Activated T-cell treated with anti-CD3 and anti-CD28 coated beads, Interleukin-2, amount 50 U/mL, for 1 hour (primary cell): Measurements from ENCODE around the gene SYNCRIP.
"Not testable (repeated sequence)": the region's sequence is repeated elsewhere in the genome, so short reads cannot be mapped to it uniquely, and the experiment has no call there.

Experiments used
- DNase-seq: peaks from one replicate; pipeline ENCODE4 v3.0.0-alpha.2; 2020

SYNCRIP gene

GRCh38 chr6:85669735-85670194, 27.1 kb upstream of the SYNCRIP start:
- peak; percentile 45 for DNase-seq

GRCh38 chr6:85662251-85662650, 19.6 kb upstream of the SYNCRIP start:
- no peak for DNase-seq

- no peak for DNase-seq
Observed at GRCh38 chr6:85660181-85660611, 17.5 kb upstream of the SYNCRIP start.

GRCh38 chr6:85650606-85651005, 7.9 kb upstream of the SYNCRIP start:
- no peak for DNase-seq

GRCh38 chr6:85644279-85644762, 1.6 kb upstream of the SYNCRIP start:
- DNase-seq: no peak

GRCh38 chr6:85643537-85644278, 1.0 kb upstream of the SYNCRIP start:
- peak; percentile 78 for DNase-seq

GRCh38 chr6:85641897-85642773, 551 bp downstream of the SYNCRIP start:
- DNase-seq: peak; percentile 59

GRCh38 chr6:85641522-85641896, 1.2 kb downstream of the SYNCRIP start:
- no peak for DNase-seq

- no peak for DNase-seq
Observed at GRCh38 chr6:85640821-85641220, 1.9 kb downstream of the SYNCRIP start.

GRCh38 chr6:85637579-85637978, 5.1 kb downstream of the SYNCRIP start:
- no peak for DNase-seq

- DNase-seq: no peak
Observed at GRCh38 chr6:85632164-85632942, 10.3 kb downstream of the SYNCRIP start.

- DNase-seq: not testable (repeated sequence)
Observed at GRCh38 chr6:85631117-85631516, 11.6 kb downstream of the SYNCRIP start.

- no peak for DNase-seq
Observed at GRCh38 chr6:85628353-85628752, 14.3 kb downstream of the SYNCRIP start.

- DNase-seq: no peak
Observed at GRCh38 chr6:85620308-85620707, 22.4 kb downstream of the SYNCRIP start.

GRCh38 chr6:85614780-85615179, 27.9 kb downstream of the SYNCRIP start:
- no peak for DNase-seq

GRCh38 chr6:85612690-85613474, 29.8 kb downstream of the SYNCRIP start:
- no peak for DNase-seq

- no peak for DNase-seq
Observed at GRCh38 chr6:85610182-85610895, 32.3 kb downstream of the SYNCRIP start.

- no peak for DNase-seq
Observed at GRCh38 chr6:85602100-85602499, 40.6 kb downstream of the SYNCRIP start.

GRCh38 chr6:85600713-85601313, 41.9 kb downstream of the SYNCRIP start:
- no peak for DNase-seq

- no peak for DNase-seq
Observed at GRCh38 chr6:85594197-85594930, 48.3 kb downstream of the SYNCRIP start.
